D721Med (cell line): ENCODE results near the gene OBSCN.

Experiments
- DNase-seq: peaks from one replicate; pipeline ENCODE4 v3.0.0; 2011; ENCODE audit warnings: low spot score; ENCODE audit not compliant: insufficient read length
- FAIRE-seq: peaks from 2 replicates; lab custom pipeline; 2011; peaks lifted over from hg19 to GRCh38; lab: Jason Lieb, UNC
- CTCF ChIP-seq: IDR thresholded peaks from 2 replicates; pipeline ENCODE4 v1.5.1; 2012; ENCODE audit warnings: mild to moderate bottlenecking, control low read depth; ENCODE audit not compliant: insufficient read depth; ENCODE audit errors: missing control alignments

Gene OBSCN

GRCh38 chr1:228299901-228300300 lies 92.1 kb downstream of the OBSCN start:
- no peak for TF ChIP-seq CTCF
- DNase-seq (no peak), FAIRE-seq (no peak)

GRCh38 chr1:228302086-228302485 lies 94.2 kb downstream of the OBSCN start:
- TF ChIP-seq CTCF: no peak
- no peak for FAIRE-seq
- no peak for DNase-seq

GRCh38 chr1:228303596-228303995 lies 95.8 kb downstream of the OBSCN start:
- no peak for DNase-seq
- TF ChIP-seq CTCF: no peak
- no peak for FAIRE-seq

DNA sequence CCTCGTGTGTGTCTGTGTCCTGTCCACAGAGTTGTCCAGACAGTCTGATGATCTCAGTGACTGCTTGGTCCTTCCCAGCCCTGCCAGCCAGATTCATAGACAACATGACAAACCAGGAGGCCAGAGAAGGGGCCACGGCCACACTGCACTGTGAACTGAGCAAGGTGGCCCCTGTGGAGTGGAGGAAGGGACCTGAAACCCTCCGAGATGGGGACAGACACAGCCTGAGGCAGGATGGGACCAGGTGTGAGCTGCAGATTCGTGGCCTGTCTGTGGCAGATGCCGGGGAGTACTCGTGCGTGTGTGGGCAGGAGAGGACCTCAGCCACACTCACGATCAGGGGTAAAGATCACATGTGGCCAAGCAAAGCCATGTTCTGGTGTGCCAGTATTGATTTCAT lies 96.4 kb downstream of the OBSCN start:
- DNase-seq (no peak), FAIRE-seq (no peak)
- TF ChIP-seq CTCF: no peak

DNA sequence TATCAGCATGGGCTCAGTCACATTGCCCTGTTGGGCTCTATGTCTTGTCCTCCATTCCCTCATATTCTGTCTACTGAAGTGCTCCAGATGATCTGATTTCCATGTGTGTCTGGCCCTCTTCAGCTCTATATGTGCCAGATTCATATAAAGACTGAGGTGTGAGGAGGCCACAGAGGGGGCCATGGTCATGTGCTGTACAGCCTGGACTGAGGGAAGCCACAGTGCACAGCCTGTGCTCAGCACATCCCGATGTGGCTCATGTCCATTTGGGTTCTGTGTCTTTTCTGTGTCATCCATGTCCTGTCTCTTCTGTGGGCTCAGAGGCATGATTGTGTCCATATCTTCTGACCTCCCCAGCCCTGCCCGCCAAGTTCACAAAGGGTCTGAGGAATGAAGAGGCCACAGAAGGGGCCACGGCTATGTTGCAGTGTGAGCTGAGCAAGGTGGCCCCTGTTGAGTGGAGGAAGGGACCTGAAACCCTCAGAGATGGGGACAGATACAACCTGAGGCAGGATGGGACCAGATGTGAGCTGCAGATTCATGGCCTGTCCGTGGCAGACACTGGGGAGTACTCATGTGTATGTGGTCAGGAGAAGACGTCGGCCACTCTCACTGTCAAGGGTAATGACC lies 97.0 kb downstream of the OBSCN start:
- no peak for TF ChIP-seq CTCF
- no peak for DNase-seq
- no peak for FAIRE-seq

DNA sequence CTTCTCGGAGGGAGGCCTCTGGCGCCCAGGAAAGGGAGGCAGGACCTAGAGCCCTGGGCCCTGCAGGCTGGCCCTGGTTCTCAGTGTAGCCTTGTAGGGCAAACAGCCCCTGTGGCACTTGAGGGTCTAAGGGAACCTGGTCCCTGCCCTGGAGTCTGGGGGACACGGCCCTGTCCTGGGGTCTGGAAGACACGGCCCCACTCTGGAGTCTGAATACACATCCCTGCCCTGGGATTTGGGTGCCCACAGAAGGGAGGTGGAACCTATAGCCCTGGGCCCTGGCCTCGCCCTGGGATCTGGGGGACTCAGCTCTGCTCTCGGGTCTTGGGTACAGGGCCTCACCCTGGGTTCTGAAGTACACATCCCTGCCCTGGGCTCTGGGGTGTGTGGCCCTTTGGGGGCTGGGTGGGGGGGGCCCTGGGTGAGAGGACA lies 97.9 kb downstream of the OBSCN start:
- FAIRE-seq: no peak

More for the DNA sequence above, 97.9 kb downstream of the OBSCN start:
- no peak for DNase-seq
- no peak for TF ChIP-seq CTCF
